Mammary epithelial cell (primary cell): ENCODE results near the gene YJU2.

ENCODE experiments used
- CTCF ChIP-seq, 2 donors: IDR thresholded peaks in 1 of 2; conservative IDR thresholded peaks in 1 of 2; 2 replicates each; pipeline ENCODE4 v1.5.1; 2011 to 2012; ENCODE audit warnings: inconsistent platforms in 2 of 2, low read length in 2 of 2, mild to moderate bottlenecking in 2 of 2, control low read depth in 1 of 2, low read depth in 1 of 2; ENCODE audit not compliant: insufficient read depth in 1 of 2; ENCODE audit errors: extremely low read depth in 1 of 2
- EZH2 ChIP-seq: IDR thresholded peaks from 2 replicates; pipeline ENCODE4 v1.6.1; 2012; ENCODE audit warnings: low read length, inconsistent platforms, borderline replicate concordance

DNA sequence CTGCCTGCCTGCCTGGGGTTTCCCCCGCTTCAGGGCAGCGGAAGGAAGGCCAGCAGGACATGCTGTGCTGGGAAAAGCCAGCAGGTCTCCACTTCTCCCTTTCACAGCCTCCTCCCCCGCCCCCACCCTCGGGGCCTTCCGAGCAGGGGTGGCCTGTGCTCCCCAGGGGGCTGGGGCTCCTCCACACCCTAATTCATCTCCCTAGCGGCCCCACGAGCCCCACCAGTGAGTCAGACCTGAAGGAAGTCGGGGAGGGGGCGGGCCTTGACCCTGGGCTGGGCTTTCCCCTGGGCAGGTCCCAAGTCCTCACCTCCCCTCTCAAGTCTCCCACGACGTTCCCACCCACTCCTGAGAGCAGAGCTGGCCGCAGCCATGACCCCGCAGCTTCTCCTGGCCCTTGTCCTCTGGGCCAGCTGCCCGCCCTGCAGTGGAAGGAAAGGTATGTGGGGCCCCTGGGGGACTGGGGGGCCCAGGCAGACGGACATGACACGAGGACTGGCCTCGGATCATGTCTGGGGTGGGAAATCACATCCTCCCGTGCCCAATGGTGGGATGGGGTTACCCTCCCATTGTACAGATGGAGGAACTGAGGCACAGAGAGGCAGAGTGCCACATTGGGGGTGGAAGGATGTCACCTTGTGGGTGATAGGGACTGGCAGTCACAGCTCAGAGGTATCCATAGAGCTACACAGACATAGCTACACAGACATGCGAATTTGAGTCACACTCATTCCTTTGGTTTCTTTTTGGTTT is 17.5 kb upstream of the YJU2 start, which contains the start of gene EBI3:
- TF ChIP-seq CTCF (conservative IDR thresholded peaks at IDR 0.05 in 1 of 2, IDR thresholded peaks at IDR 0.05 in 1 of 2; ENCODE audit: extremely low read depth in 1 of 2, insufficient read depth in 1 of 2, low read depth in 1 of 2, low read length in 2 of 2) (no peak), EZH2 (no peak)
